TTC549 (cell line): ENCODE measurements around the gene ZFP36L2.
"Not testable (repeated sequence)": the region's sequence is repeated elsewhere in the genome, so short reads cannot be mapped to it uniquely, and the experiment has no call there.

ENCODE experiments used
- FAIRE-seq: peaks from 2 replicates; lab custom pipeline; 2012; peaks lifted over from hg19 to GRCh38; lab: Jason Lieb, UNC

Gene ZFP36L2

GRCh38 chr2:43207553-43208300, 18.7 kb downstream of the ZFP36L2 start:
- no peak for FAIRE-seq

GRCh38 chr2:43206602-43207001, 19.8 kb downstream of the ZFP36L2 start:
- no peak for FAIRE-seq

GRCh38 chr2:43203373-43203772, 23.0 kb downstream of the ZFP36L2 start:
- FAIRE-seq, result no peak

DNA sequence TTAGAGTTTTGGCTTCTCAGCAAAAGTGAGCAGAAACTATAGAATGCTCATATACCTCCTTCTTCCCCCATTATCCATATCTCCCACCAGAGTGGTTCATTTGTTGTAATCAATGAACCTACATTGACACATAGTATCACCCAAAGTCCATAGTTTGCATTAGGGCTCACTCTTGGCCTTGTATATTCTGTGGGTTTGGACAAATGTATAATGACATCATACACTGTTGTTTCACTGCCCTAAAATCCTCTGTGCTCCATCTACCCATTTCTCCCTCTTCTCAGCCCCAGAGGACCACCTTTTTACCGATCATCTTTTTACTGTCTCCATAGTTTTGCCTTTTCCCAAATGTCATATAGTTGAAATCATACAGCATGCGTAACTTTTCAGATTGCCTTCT, 24.1 kb downstream of the ZFP36L2 start:
- FAIRE-seq, result no peak

DNA sequence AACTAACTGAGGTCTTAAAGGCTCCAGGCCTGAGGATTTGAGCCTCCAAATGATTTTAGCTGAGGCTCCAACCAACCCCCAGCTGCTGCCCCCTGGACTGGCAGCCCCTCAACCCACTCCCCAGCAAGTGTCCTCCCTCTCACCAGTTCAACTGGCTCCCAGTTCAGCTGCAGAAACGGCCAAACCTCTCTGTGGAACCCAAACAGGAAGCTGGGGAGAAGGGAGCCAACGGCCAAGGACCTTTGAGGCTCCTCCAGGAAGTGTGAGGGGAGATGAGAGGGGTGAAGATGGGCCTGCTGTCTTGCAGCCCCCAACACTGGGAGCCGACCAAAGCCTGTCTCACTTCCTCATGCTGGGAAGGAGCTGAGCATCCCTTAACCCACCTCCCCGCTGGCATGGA, 24.9 kb downstream of the ZFP36L2 start:
- no peak for FAIRE-seq

GRCh38 chr2:43201016-43201415, 25.4 kb downstream of the ZFP36L2 start:
- FAIRE-seq, result no peak

DNA sequence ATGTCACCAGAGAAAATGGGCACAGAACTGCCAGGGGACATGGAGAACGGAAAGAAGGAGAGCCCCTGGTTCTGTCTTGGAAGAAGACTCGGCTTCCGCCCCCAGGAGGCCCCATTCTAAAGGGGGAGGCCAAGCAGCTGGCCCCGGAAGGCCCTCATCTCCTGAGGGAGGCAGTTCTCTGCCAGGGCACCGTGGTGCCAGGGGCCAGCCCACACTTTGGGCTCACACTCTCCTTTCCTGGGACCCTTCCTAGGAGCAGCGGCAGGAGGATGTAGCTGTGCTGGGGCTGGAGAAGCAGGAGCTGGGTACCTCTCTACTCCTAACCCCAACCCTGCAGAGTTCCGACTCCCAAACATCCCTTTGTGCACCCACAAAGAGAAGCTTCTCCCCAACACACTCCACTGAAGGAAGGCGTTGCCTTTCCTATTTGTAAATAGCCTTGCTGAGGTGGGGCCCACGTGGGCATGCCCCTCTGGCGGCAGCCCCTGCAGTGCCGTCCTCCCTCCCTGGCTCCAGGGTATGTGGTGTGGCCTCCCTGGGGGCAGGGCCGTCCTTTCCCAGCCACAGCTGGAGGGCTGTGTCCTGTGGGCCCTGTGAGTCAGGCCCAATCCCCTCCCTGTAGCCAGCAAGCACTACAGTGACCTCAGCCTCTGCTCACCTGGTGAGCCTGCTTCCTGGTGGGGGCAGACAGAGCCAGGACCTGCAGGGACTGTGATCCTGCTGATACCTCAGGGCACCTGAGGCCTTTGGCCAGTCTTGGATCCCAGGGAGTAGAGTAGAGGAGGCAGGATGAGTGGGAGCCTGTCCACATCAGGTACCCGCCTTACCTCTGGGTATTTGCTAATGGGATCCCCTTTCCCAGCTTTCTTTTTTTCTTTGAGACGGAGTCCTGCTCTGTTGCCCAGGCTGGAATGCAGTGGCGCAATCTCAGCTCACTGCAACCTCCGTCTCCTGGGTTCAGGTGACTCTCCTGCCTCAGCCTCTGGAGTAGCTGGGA, 26.6 kb downstream of the ZFP36L2 start:
- FAIRE-seq, result no peak

GRCh38 chr2:43198263-43198662, 28.1 kb downstream of the ZFP36L2 start:
- FAIRE-seq, result no peak

DNA sequence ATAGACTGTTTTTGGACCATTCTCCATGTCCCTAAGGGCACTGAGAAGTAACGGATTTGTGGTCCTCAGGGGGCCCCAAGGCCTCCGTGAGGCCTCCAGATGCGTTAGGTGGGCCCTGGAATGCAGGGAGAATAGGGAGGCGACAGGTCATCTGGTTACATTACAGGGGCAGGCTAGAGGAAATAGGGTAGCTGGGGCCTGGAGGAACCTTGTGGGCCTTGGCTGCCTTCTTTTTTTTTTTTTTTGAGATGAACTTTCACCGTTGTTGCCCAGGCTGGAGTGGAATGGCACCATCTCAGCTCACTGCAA, 28.9 kb downstream of the ZFP36L2 start:
- FAIRE-seq, result no peak

GRCh38 chr2:43196768-43197587, 29.4 kb downstream of the ZFP36L2 start:
- no peak for FAIRE-seq

- no peak for FAIRE-seq
Observed at GRCh38 chr2:43194121-43194869, 32.1 kb downstream of the ZFP36L2 start.

GRCh38 chr2:43193652-43194120, 32.7 kb downstream of the ZFP36L2 start:
- FAIRE-seq, result no peak

DNA sequence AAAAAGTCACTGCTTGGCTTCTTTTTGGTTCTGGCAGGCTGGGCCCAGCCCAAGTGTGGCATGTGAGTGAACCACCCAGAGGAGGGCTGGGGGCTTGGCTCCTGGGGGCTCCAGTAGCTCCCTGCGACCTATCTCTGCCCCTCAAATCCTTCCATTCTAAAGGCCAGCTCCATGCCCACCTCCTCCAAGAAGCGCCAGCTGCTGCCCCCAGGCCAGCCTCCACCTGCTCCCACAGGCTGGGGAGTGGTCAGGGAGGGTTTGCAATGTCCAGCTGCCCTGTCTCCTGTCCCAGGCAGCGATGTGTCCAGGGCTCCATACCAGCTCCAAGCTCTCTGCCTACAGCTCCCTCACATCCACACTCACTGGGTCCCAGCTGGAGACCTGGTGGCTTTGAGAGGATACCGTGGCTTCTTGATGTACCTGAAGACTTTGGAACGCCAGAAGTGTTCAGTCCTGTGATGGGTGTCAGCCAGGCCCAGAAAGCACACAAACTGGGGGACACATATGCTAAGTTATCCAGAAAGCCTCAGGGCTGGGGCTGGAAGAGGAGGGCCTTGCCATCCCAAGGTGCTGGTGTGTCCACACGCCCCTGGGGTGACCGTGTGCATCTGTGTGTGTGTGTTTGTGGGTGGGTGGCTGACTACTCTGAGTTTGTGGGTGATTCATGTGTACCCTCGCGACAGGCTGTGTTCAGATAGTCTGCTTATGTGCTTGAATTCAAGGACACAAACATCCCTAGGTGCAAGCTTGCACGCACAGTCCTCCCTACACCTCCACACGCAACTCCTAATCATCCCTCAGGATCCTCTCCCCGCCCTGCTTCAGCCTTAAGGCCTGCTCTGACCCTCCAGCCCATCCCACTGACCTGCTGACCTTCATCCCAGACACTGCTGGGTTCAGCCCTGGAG, 33.4 kb downstream of the ZFP36L2 start:
- no peak for FAIRE-seq

DNA sequence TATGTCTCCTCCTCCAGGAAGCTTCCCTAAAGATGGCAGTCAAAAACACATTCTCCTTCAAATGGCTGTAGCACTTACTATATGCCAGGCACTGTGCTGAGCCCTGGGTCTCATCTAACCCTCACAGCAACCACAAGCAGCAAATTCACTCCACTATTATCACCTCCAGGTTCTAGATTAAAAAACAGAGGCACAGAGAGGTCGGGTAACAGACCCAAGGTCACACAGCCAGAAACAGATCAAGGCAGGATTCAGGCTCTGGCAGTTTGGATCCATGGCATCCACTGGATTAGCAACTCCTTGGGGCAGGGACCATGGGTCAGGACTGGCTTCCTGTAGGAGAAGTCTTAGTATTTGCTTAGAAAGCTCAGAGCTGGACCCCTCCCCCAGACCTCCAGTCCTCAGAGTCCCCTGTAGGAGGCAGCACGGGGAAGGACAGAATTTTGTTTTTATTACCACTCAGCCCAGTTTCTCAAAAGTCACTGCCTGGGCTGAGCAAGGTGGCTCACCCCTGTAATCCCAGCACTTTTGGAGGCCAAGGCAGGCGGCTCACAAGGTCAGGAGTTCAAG, 34.4 kb downstream of the ZFP36L2 start:
- no peak for FAIRE-seq

DNA sequence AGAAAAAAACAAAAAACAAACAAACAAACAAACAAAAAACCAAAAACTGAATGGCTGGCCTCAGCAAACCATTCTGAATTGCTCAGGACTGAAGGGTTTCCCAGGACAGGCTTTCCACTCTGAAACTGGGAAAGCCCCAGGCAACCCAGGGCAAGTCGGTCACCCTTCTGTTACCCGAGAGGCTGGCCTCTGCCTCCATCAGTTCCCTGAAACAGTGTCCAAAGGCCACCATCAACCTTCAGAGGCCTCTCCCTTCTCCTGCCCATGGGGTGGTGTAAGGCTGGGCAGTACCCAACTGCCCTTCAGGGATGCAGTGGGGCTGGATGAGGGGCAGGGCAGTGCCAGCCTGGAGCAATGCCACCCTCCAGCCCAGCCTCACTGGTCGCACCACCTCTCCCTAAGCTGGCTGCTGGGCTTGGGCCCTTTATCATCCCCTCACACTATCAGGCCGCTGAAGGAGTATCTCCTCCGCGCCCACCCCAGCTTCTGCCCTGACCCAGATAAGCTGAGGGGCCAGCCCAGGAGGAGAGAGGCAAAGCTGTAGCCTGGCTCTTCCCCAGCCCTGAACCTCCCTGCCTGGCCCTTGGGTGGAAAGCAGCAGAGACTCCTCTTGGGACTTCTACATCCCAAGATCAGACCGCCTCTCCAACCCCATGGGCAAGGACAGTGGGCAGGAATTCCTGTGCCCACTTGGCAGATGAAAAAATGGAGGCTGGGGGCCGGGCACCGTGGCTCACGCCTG, 35.9 kb downstream of the ZFP36L2 start:
- FAIRE-seq, result no peak

GRCh38 chr2:43189861-43190260, 36.5 kb downstream of the ZFP36L2 start:
- FAIRE-seq, result not testable (repeated sequence)

DNA sequence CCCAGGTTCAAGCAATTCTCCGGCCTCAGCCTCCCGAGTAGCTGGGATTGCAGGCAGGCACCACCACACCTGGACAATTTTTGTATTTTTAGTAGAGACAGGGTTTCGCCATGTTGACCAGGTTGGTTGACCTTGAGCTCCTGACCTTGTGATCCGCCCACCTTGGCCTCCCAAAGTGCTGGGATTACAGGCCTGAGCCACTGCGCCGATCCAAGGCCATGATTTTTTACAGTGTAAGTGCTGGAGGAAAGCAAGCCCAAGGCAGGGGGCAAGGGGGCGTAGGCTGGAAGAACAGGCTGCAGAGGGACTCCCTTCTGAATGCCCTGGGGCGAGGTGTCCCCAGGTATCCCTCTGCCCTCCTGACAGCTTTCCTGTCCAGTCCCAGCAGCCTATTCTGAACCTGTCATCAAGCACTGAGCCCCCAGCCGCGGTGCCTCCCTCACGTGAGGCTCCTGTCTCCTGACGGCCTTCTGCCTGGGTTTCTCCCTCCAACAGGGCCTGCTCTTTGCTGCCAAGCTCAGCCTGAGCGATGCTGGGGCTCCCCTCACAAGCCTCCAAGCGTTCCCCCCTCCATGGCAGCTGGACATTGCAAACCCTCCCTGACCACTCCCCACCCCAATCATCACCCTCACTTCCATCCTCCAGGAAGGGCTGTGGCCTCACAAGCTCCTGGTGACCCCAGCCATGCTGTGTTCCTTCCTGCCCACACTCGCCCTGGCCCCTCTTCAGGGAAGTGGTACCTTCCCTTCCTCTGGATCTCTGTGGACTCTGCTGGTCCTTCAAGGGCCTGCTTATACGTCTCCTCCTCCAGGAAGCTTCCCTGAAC, 37.6 kb downstream of the ZFP36L2 start:
- no peak for FAIRE-seq

DNA sequence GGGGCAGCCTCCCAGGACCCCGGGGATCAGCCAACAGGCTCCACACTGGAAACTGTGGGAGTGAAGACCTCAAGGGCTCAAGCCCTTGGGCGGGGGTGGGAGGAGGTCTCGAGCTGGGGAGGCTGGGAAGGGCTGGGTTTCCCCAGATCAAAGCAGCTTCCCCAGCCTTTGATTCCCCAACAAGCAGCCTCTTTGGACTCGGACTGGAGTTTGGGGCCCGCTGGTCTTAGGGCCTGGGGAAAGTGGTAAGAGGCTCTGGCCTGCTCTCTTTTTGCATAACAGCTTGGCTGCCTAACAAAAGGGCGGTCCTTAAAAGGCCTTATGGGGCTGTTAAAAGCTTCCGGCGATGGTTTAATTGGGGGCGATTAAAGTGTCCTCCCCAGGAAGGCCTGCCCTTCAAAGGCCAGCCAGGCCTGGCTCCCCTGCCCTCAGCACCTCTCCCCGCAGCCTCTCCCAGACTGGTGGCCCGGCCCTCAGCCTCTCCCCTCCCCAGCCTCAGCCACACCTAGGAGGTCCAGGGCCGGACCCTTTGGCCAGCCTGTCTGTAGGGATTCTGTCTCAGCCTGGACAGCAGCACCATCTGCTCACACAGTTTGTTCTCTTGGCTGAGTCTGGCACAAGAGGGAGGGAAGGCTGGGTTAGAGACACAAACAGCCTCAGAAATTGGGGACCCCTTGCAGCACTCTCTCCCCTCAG, 39.6 kb downstream of the ZFP36L2 start:
- no peak for FAIRE-seq
